Natural killer cell (primary cell): Measurements from ENCODE around the gene ST6GALNAC2. TPM values are rescaled to one million over a fixed set of nuclear protein-coding genes. Genes with fewer than 3 reads are reported as not detected.

ENCODE experiments used
- ATAC-seq, 3 donors: fragments of 150-1000 bp in 2 of 3; fragments of 200-7000 bp in 1 of 3; cut with Tn5 transposase; 1 replicate in 1 of 3; 2 replicates in 2 of 3; pipeline ENCODE4 v1.10.0; 2021; ENCODE audit warnings: mild to moderate bottlenecking in 2 of 3, moderate library complexity in 2 of 3
- DNase-seq, 2 donors: peaks; one replicate each; pipeline versions ENCODE4 v3.0.0 to v3.0.0-alpha.2; 2013 to 2021; ENCODE audit warnings: mixed read lengths in 1 of 2
- H3K27ac ChIP-seq: one replicate; pipeline ENCODE4 v1.5.1; 2013; ENCODE audit warnings: mild to moderate bottlenecking, low read length
- H3K27me3 ChIP-seq: one replicate; pipeline ENCODE4 v1.6.1; 2013; ENCODE audit warnings: low read length; ENCODE audit not compliant: control insufficient read depth, insufficient read depth
- H3K36me3 ChIP-seq: one replicate; pipeline ENCODE4 v1.6.1; 2013; ENCODE audit warnings: low read length; ENCODE audit not compliant: control insufficient read depth, insufficient read depth
- H3K4me1 ChIP-seq: one replicate; pipeline ENCODE4 v1.6.1; 2013; ENCODE audit warnings: low read length; ENCODE audit not compliant: control insufficient read depth, insufficient read depth
- H3K4me3 ChIP-seq: one replicate; pipeline ENCODE4 v1.5.1; 2013; ENCODE audit warnings: low read length
- H3K9me3 ChIP-seq: one replicate; pipeline ENCODE4 v1.6.1; 2013; ENCODE audit warnings: low read length; ENCODE audit not compliant: control insufficient read depth, insufficient read depth
- H3K27ac Mint-ChIP-seq, 2 donors: one replicate each; pipeline ENCODE4 v1.8.0; 2022; ENCODE audit warnings: mild to moderate bottlenecking in 2 of 2, mixed read lengths in 2 of 2, moderate library complexity in 1 of 2
- H3K27me3 Mint-ChIP-seq, 2 donors: one replicate each; pipeline ENCODE4 v1.8.0; 2022; ENCODE audit warnings: low read depth in 2 of 2, mixed read lengths in 2 of 2
- H3K36me3 Mint-ChIP-seq: one replicate; pipeline ENCODE4 v1.8.0; 2022; ENCODE audit warnings: mixed read lengths
- H3K4me1 Mint-ChIP-seq, 2 donors: one replicate each; pipeline ENCODE4 v1.8.0; 2022; ENCODE audit warnings: mixed read lengths in 2 of 2
- H3K4me3 Mint-ChIP-seq: one replicate; pipeline ENCODE4 v1.8.0; 2022; ENCODE audit warnings: mild to moderate bottlenecking, moderate library complexity, mixed read lengths
- H3K9me3 Mint-ChIP-seq, 2 donors: one replicate each; pipeline ENCODE4 v1.8.0; 2022; ENCODE audit warnings: mixed read lengths in 2 of 2
- WGBS: methylation state at CpG from one replicate; pipeline ENCODE4 v1.1.7; 2013; ENCODE audit warnings: missing lambda C conversion rate; ENCODE audit not compliant: insufficient coverage; 5-methylcytosine and 5-hydroxymethylcytosine counted together
- intact Hi-C: fragments of 100-400 bp; cut with micrococcal nuclease; formaldehyde crosslinking; loops from one replicate; pipeline ENCODE4 v1.14.2; 2022
- total RNA-seq, 4 donors: library from RNA; stranded (reverse); fragments of 120-200 nt in 1 of 4; gene quantifications; one replicate each; pipeline versions ENCODE4 v1.2.3 to v1.2.4, GENCODE V29; 2013 to 2022
- TF ChIP-seq, protein P1 (sequence below): fragments of 200-600 bp; IDR thresholded peaks from one replicate; pipeline ENCODE4 v1.8.0; 2022; ENCODE audit warnings: antibody characterized with exemption

ST6GALNAC2 gene
- total RNA-seq, 3 donors from 2014 or later (not counting 1 experiment from before 2014, with no cell fraction given): 0.65 TPM; not detected in 2

DNA sequence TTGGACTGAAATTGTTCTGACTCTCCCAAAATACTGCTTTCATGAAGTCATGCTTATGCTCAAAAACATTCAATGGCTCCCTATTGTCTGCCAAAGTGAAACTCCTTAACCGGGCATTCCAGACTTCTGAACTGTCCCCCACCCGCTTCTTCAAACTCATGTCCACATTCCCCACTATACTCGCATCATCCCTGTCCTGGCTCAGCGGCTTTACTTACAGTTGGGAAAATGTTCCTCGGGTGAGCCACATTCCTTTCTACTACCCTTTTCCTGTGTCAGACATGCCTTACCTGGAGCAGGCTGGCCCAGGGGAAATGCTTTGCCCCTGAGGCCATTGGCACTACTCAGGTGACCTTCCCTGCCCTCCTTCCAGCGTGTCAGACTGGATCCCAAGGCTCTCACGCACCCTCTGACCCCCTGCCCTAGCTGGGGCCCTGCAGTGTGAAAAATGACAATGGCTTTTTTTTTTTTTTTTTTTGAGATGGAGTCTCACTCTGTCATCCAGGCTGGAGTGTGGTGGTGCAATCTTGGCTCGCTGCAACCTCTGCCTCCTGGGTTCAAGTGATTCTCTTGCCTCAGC, 53.5 kb downstream of the ST6GALNAC2 start:
- intact Hi-C loops: no loop called here
- H3K4me3 Mint-ChIP-seq: peak overlapping the region; percentile 36

GRCh38 chr17:76531486-76532038, 54.1 kb downstream of the ST6GALNAC2 start:
- Mint-ChIP-seq H3K27ac (peak overlapping the region in 1 of 2 donors; percentile 44), H3K36me3 (no peaks in the 10 kb centered on the region), H3K4me1 (peaks cover 11 to 25% of the 10 kb centered on the region in 2 donors), H3K9me3 (no peaks in the 10 kb centered on the region), H3K4me3 (peak overlapping the region; percentile 36), H3K27me3 (peaks cover 0 to 13% of the 10 kb centered on the region in 2 donors)
- no peak overlapping the region for H3K4me3 ChIP-seq
- ATAC-seq (no peak), DNase-seq (no peak)
- TF ChIP-seq, protein P1, sequence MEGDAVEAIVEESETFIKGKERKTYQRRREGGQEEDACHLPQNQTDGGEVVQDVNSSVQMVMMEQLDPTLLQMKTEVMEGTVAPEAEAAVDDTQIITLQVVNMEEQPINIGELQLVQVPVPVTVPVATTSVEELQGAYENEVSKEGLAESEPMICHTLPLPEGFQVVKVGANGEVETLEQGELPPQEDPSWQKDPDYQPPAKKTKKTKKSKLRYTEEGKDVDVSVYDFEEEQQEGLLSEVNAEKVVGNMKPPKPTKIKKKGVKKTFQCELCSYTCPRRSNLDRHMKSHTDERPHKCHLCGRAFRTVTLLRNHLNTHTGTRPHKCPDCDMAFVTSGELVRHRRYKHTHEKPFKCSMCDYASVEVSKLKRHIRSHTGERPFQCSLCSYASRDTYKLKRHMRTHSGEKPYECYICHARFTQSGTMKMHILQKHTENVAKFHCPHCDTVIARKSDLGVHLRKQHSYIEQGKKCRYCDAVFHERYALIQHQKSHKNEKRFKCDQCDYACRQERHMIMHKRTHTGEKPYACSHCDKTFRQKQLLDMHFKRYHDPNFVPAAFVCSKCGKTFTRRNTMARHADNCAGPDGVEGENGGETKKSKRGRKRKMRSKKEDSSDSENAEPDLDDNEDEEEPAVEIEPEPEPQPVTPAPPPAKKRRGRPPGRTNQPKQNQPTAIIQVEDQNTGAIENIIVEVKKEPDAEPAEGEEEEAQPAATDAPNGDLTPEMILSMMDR: no peak
- H3K9me3 ChIP-seq: no peaks in the 10 kb centered on the region
- peaks cover 47% of the 10 kb centered on the region for H3K4me1 ChIP-seq
- no peak overlapping the region for H3K27ac ChIP-seq
- 86% methylated on average over 18 of the region's 18 CpGs for WGBS
- H3K27me3 ChIP-seq: peaks cover 4% of the 10 kb centered on the region
- intact Hi-C loops: no loop called here
- no peaks in the 10 kb centered on the region for H3K36me3 ChIP-seq

More for the DNA sequence above, 53.5 kb downstream of the ST6GALNAC2 start:
- Mint-ChIP-seq H3K9me3 (no peaks in the 10 kb centered on the region), H3K36me3 (no peaks in the 10 kb centered on the region), H3K4me1 (peaks cover 9 to 23% of the 10 kb centered on the region in 2 donors), H3K27ac (peak overlapping the region in 1 of 2 donors; percentile 44), H3K27me3 (peaks cover 0 to 16% of the 10 kb centered on the region in 2 donors)
- Histone ChIP-seq H3K9me3 (no peaks in the 10 kb centered on the region), H3K27me3 (peaks cover 9% of the 10 kb centered on the region), H3K27ac (no peak overlapping the region), H3K4me3 (no peak overlapping the region), H3K36me3 (no peaks in the 10 kb centered on the region), H3K4me1 (peaks cover 43% of the 10 kb centered on the region)
- TF ChIP-seq, protein P1: no peak
- no peak for DNase-seq
- ATAC-seq: no peak
- 97% methylated on average over 8 of the region's 8 CpGs for WGBS

- H3K36me3 ChIP-seq: no peaks in the 10 kb centered on the region
- no peak overlapping the region for H3K4me3 Mint-ChIP-seq
- 74% methylated on average over 32 of the region's 32 CpGs for WGBS
- H3K4me1 Mint-ChIP-seq: peaks cover 11 to 25% of the 10 kb centered on the region in 2 donors
- peaks cover 47% of the 10 kb centered on the region for H3K4me1 ChIP-seq
- H3K36me3 Mint-ChIP-seq: no peaks in the 10 kb centered on the region
- no peaks in the 10 kb centered on the region for H3K9me3 ChIP-seq
- peak overlapping the region in 1 of 2 donors; percentile 77 for H3K27ac Mint-ChIP-seq
- no peaks in the 10 kb centered on the region for H3K9me3 Mint-ChIP-seq
- intact Hi-C loops: no loop called here
- TF ChIP-seq, protein P1: no peak
- peaks cover 0 to 7% of the 10 kb centered on the region in 2 donors for H3K27me3 Mint-ChIP-seq
- H3K4me3 ChIP-seq: no peak overlapping the region
- peak overlapping the region; percentile 49 for H3K27ac ChIP-seq
- ATAC-seq (no peak), DNase-seq (no peak)
- no peaks in the 10 kb centered on the region for H3K27me3 ChIP-seq
Observed at GRCh38 chr17:76530811-76531485, 54.7 kb downstream of the ST6GALNAC2 start.
